ENCODE data around the gene POLR2H.
A peak's percentile ranks its signal among the peaks of the same experiment; 100 is the strongest.

Gene POLR2H

GRCh38 chr3:184361532-184361931 is at the start of gene POLR2H, which contains the start of gene CLCN2:
Gene POLR2H, plus strand, starts transcription at chr3:184361710. Its CDS starts 1,783 bp downstream, at chr3:184363493.
Gene CLCN2, minus strand, starts transcription at chr3:184361605. Its CDS starts 126 bp downstream, at chr3:184361479.
- Histone ChIP-seq H3K27me3 (ENCODE audit: insufficient read depth, low read length, poor library complexity) (no peaks in the 10 kb centered on the region), H3K4me1 (ENCODE audit: insufficient read depth, low read length) (peaks cover 34% of the 10 kb centered on the region), H3K4me3 (ENCODE audit: low read depth in 1 of 2, low read length in 2 of 2) (peak within 1 kb of the TSS; percentile 43 to 95), H3K9me3 (ENCODE audit: insufficient read depth, low read length, severe bottlenecking) (no peaks in the 10 kb centered on the region), H3K9ac (ENCODE audit: low read depth, low read length) (peak within 1 kb of the TSS; percentile 89), H3K79me2 (ENCODE audit: insufficient read depth, low read length) (peaks cover 39% of the 10 kb centered on the region), H4K20me1 (ENCODE audit: insufficient read depth, low read length) (peaks cover 27% of the 10 kb centered on the region), H3K4me2 (ENCODE audit: insufficient read depth, low read length) (peak within 1 kb of the TSS; percentile 87), H2AFZ (ENCODE audit: low read depth, low read length) (peak within 1 kb of the TSS; percentile 96), H3K36me3 (ENCODE audit: insufficient read depth, low read length) (peaks cover 16% of the 10 kb centered on the region), H3K27ac (ENCODE audit: low read length) (peak within 1 kb of the TSS; percentile 88)
- DNase-seq: peak; percentile 68
- ATAC-seq (ENCODE audit: insufficient read depth, low read depth): peak; percentile 48
- TF ChIP-seq CTCF (IDR thresholded peaks at IDR 0.05; ENCODE audit: borderline replicate concordance, extremely low read depth, low read length, poor library complexity, severe bottlenecking) (no peak), EZH2 (IDR thresholded peaks at IDR 0.05; ENCODE audit: borderline replicate concordance, low read depth, low read length, severe bottlenecking) (no peak)

GRCh38 chr3:184314363-184314699 is 47.2 kb upstream of the POLR2H start, which contains the start of gene EIF4G1:
Gene EIF4G1, plus strand, starts transcription at chr3:184314606. Its CDS starts 1,191 bp downstream, at chr3:184315797.
- no peaks in the 10 kb centered on the region for H3K9me3 ChIP-seq (ENCODE audit: insufficient read depth, low read length, severe bottlenecking)
- peak within 1 kb of the TSS; percentile 97 for H3K9ac ChIP-seq (ENCODE audit: low read depth, low read length)
- peaks cover 42% of the 10 kb centered on the region for H4K20me1 ChIP-seq (ENCODE audit: insufficient read depth, low read length)
- ATAC-seq (ENCODE audit: insufficient read depth, low read depth) (peak; percentile 87), DNase-seq (peak; percentile 93)
- peak within 1 kb of the TSS; percentile 89 for H3K27ac ChIP-seq (ENCODE audit: low read length)
- H3K4me2 ChIP-seq (ENCODE audit: insufficient read depth, low read length): peak within 1 kb of the TSS; percentile 76
- TF ChIP-seq CTCF (IDR thresholded peaks at IDR 0.05; ENCODE audit: borderline replicate concordance, extremely low read depth, low read length, poor library complexity, severe bottlenecking): no peak
- no peak for TF ChIP-seq EZH2 (IDR thresholded peaks at IDR 0.05; ENCODE audit: borderline replicate concordance, low read depth, low read length, severe bottlenecking)
- peaks cover 52% of the 10 kb centered on the region for H3K79me2 ChIP-seq (ENCODE audit: insufficient read depth, low read length)
- peaks cover 44% of the 10 kb centered on the region for H3K4me1 ChIP-seq (ENCODE audit: insufficient read depth, low read length)
- no peaks in the 10 kb centered on the region for H3K27me3 ChIP-seq (ENCODE audit: insufficient read depth, low read length, poor library complexity)
- peaks cover 40% of the 10 kb centered on the region for H3K36me3 ChIP-seq (ENCODE audit: insufficient read depth, low read length)
- H2AFZ ChIP-seq (ENCODE audit: low read depth, low read length): peak within 1 kb of the TSS; percentile 76
- peak within 1 kb of the TSS; percentile 91 to 98 for H3K4me3 ChIP-seq (ENCODE audit: low read depth in 1 of 2, low read length in 2 of 2)

GRCh38 chr3:184314700-184315542 is 46.6 kb upstream of the POLR2H start:
- H3K4me3 ChIP-seq (ENCODE audit: low read depth in 1 of 2, low read length in 2 of 2): peak overlapping the region; percentile 91 to 98
- peaks cover 47% of the 10 kb centered on the region for H3K4me1 ChIP-seq (ENCODE audit: insufficient read depth, low read length)
- no peak for TF ChIP-seq EZH2 (IDR thresholded peaks at IDR 0.05; ENCODE audit: borderline replicate concordance, low read depth, low read length, severe bottlenecking)
- no peak for TF ChIP-seq CTCF (IDR thresholded peaks at IDR 0.05; ENCODE audit: borderline replicate concordance, extremely low read depth, low read length, poor library complexity, severe bottlenecking)
- no peaks in the 10 kb centered on the region for H3K27me3 ChIP-seq (ENCODE audit: insufficient read depth, low read length, poor library complexity)
- peak overlapping the region; percentile 89 for H3K27ac ChIP-seq (ENCODE audit: low read length)
- peak; percentile 76 for DNase-seq
- H3K79me2 ChIP-seq (ENCODE audit: insufficient read depth, low read length): peaks cover 58% of the 10 kb centered on the region
- no peaks in the 10 kb centered on the region for H3K9me3 ChIP-seq (ENCODE audit: insufficient read depth, low read length, severe bottlenecking)
- peak overlapping the region; percentile 0; the same call in 1 of the 2 replicates for H2AFZ ChIP-seq (ENCODE audit: low read depth, low read length)
- H4K20me1 ChIP-seq (ENCODE audit: insufficient read depth, low read length): peaks cover 48% of the 10 kb centered on the region
- H3K4me2 ChIP-seq (ENCODE audit: insufficient read depth, low read length): peak overlapping the region; percentile 76
- H3K9ac ChIP-seq (ENCODE audit: low read depth, low read length): peak overlapping the region; percentile 97
- ATAC-seq (ENCODE audit: insufficient read depth, low read depth): peak; percentile 69
- H3K36me3 ChIP-seq (ENCODE audit: insufficient read depth, low read length): peaks cover 45% of the 10 kb centered on the region

Measured in DND-41 (cell line).